ENCODE results near the gene ROBO2. TPM values are rescaled to one million over a fixed set of nuclear protein-coding genes. Genes with fewer than 3 reads are reported as not detected.

ROBO2 gene
- total and polyA plus RNA-seq, 10 of the 15 experiments (the other 5 are each of a cell fraction or from before 2014, with no cell fraction given): 0.22 to 2.5 (median 0.81) TPM

DNA sequence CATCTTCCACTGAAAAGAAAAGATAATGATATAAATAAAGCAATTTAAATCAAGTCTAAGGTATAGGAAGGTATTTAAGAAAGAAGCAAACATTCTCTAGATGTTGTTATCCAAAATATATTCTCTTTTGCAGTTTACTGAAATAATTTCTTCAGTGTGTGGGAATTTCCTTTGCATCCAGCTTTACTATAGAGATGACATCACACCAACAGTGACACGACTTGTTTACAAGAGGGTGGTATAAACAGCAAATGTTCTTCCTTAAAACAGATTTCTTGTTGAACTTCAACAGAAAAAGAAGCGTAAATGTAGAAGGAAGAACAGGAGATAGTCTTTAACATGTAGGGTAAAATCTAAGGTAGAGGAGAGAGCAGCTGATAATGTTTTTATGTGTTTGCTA, 202.5 kb downstream of the ROBO2 start (continued):
- TF ChIP-seq, protein P1, sequence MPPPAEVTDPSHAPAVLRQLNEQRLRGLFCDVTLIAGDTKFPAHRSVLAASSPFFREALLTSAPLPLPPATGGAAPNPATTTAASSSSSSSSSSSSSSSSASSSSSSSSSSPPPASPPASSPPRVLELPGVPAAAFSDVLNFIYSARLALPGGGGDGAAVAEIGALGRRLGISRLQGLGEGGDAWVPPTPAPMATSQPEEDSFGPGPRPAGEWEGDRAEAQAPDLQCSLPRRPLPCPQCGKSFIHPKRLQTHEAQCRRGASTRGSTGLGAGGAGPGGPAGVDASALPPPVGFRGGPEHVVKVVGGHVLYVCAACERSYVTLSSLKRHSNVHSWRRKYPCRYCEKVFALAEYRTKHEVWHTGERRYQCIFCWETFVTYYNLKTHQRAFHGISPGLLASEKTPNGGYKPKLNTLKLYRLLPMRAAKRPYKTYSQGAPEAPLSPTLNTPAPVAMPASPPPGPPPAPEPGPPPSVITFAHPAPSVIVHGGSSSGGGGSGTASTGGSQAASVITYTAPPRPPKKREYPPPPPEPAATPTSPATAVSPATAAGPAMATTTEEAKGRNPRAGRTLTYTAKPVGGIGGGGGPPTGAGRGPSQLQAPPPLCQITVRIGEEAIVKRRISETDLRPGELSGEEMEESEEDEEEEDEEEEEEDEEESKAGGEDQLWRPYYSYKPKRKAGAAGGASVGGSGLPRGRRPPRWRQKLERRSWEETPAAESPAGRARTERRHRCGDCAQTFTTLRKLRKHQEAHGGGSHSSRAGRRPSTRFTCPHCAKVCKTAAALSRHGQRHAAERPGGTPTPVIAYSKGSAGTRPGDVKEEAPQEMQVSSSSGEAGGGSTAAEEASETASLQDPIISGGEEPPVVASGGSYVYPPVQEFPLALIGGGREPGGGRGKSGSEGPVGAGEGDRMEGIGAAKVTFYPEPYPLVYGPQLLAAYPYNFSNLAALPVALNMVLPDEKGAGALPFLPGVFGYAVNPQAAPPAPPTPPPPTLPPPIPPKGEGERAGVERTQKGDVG (CRISPR knock-in tag; IDR thresholded peaks at IDR 0.05): no peak
- no peak for TF ChIP-seq GABPA (IDR thresholded peaks at IDR 0.05; ENCODE audit: low read depth)
- TF ChIP-seq CEBPB (IDR thresholded peaks at IDR 0.05; ENCODE audit: borderline replicate concordance in 1 of 2, low read depth in 2 of 2, low read length in 2 of 2): no peak
- TF ChIP-seq, protein P2, sequence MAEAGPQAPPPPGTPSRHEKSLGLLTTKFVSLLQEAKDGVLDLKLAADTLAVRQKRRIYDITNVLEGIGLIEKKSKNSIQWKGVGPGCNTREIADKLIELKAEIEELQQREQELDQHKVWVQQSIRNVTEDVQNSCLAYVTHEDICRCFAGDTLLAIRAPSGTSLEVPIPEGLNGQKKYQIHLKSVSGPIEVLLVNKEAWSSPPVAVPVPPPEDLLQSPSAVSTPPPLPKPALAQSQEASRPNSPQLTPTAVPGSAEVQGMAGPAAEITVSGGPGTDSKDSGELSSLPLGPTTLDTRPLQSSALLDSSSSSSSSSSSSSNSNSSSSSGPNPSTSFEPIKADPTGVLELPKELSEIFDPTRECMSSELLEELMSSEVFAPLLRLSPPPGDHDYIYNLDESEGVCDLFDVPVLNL (IDR thresholded peaks at IDR 0.05; ENCODE audit: low read depth, low read length): no peak
- TF ChIP-seq EED (IDR thresholded peaks at IDR 0.05; ENCODE audit: low read depth): no peak
- no peak for TF ChIP-seq ESRRA (IDR thresholded peaks at IDR 0.05; ENCODE audit: low read length)
- no peak for TF ChIP-seq EP300 (IDR thresholded peaks at IDR 0.05; ENCODE audit: borderline replicate concordance in 1 of 2, control insufficient read depth in 1 of 2, low read depth in 2 of 2, low read length in 2 of 2)
- no peak for TF ChIP-seq RB1 (IDR thresholded peaks at IDR 0.05; ENCODE audit: borderline replicate concordance)
- no peak for TF ChIP-seq NR2F1 (conservative IDR thresholded peaks at IDR 0.05)

DNA sequence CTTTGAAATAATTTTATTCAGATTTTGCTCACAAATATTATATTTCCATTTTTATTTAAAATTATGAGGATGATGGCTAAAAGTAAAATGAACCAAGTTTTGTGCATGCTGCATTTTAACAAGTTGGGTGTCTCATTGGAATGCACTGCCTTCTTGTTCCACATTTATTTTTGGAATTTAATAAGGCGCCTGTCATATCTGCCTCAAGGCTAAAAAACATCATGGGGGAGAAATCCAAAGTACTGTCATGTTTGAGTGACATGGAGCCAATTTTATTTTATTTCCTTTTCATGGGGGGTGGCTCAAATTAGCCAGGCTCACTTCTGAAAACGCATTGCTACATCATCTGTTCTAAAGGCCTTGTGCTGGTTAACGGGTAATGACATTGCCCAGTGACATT, 205.1 kb downstream of the ROBO2 start:
- WGBS (ENCODE audit: insufficient coverage, insufficient replicate concordance, low lambda C conversion rate, missing lambda C conversion rate): 42% methylated on average over 3 of the region's 3 CpGs
- H3K79me2 ChIP-seq (ENCODE audit: control insufficient read depth, insufficient read depth, low read length): no peaks in the 10 kb centered on the region
- ChIA-PET POLR2A (no interaction called here), CTCF (no interaction called here), RAD21 (ENCODE audit: unreplicated experiment) (no interaction called here), SMC1A (ENCODE audit: uncharacterized antibody, unreplicated experiment) (no interaction called here)
- no peaks in the 10 kb centered on the region for H4K20me1 ChIP-seq (ENCODE audit: control insufficient read depth, insufficient read depth)
- in situ Hi-C loops (cut with MboI) (no loop called here), intact Hi-C loops (cut with micrococcal nuclease; ENCODE audit: unreplicated experiment) (no loop called here)
- no peak overlapping the region for H3K27ac ChIP-seq (ENCODE audit: control insufficient read depth, insufficient read depth)
- no peaks in the 10 kb centered on the region for H3K36me3 ChIP-seq (ENCODE audit: control insufficient read depth in 2 of 2, insufficient read depth in 2 of 2, low read length in 1 of 2)
- no peaks in the 10 kb centered on the region for H3K9me3 ChIP-seq (replicated peaks; ENCODE audit: control insufficient read depth, insufficient read depth, low read length)
- ATAC-seq (no peak), DNase-seq (ENCODE audit: low read depth, low spot score) (no peak), FAIRE-seq (no peak)
- no peaks in the 10 kb centered on the region for H3K4me1 ChIP-seq (ENCODE audit: control insufficient read depth, insufficient read depth, low read length)
- H3K9ac ChIP-seq (ENCODE audit: control insufficient read depth, insufficient read depth, low read length): no peak overlapping the region
- H3K4me3 ChIP-seq: no peak overlapping the region
- no peak for TF ChIP-seq EZH2 (IDR thresholded peaks at IDR 0.05; ENCODE audit: borderline replicate concordance, control insufficient read depth, low read depth, low read length)
- TF ChIP-seq, protein P3, sequence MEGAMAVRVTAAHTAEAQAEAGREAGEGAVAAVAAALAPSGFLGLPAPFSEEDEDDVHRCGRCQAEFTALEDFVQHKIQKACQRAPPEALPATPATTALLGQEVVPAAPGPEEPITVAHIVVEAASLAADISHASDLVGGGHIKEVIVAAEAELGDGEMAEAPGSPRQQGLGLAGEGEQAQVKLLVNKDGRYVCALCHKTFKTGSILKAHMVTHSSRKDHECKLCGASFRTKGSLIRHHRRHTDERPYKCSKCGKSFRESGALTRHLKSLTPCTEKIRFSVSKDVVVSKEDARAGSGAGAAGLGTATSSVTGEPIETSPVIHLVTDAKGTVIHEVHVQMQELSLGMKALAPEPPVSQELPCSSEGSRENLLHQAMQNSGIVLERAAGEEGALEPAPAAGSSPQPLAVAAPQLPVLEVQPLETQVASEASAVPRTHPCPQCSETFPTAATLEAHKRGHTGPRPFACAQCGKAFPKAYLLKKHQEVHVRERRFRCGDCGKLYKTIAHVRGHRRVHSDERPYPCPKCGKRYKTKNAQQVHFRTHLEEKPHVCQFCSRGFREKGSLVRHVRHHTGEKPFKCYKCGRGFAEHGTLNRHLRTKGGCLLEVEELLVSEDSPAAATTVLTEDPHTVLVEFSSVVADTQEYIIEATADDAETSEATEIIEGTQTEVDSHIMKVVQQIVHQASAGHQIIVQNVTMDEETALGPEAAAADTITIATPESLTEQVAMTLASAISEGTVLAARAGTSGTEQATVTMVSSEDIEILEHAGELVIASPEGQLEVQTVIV (IDR thresholded peaks at IDR 0.05; ENCODE audit: borderline replicate concordance, partially characterized antibody): no peak
- BruUV-seq (replicated peaks): no TSS peak
- no peak overlapping the region for H3K4me2 ChIP-seq (ENCODE audit: control insufficient read depth, insufficient read depth)
- no peaks in the 10 kb centered on the region for H3K27me3 ChIP-seq (replicated peaks in 1 of 2; ENCODE audit: control insufficient read depth in 2 of 2, insufficient read depth in 2 of 2, low read length in 1 of 2)
- no peak overlapping the region for H2AFZ ChIP-seq (ENCODE audit: control insufficient read depth, low read depth, low read length)

Measured in GM12878 (cell line).